GM18526 (cell line): ENCODE results near the gene POLD3.

ENCODE experiments used
- POLR2A ChIP-seq: IDR thresholded peaks from 3 replicates; pipeline ENCODE4 v1.6.1; 2011; ENCODE audit not compliant: insufficient read length; ENCODE audit errors: extremely low read depth

Gene POLD3

GRCh38 chr11:74575999-74576398 lies 16.4 kb upstream of the POLD3 start:
- TF ChIP-seq POLR2A, result no peak

GRCh38 chr11:74577181-74577580 lies 15.2 kb upstream of the POLD3 start:
- TF ChIP-seq POLR2A, result no peak

GRCh38 chr11:74577624-74578396 lies 14.6 kb upstream of the POLD3 start:
- no peak for TF ChIP-seq POLR2A

- TF ChIP-seq POLR2A, result no peak
Observed at GRCh38 chr11:74579577-74580270, 12.7 kb upstream of the POLD3 start.

- no peak for TF ChIP-seq POLR2A
Observed at GRCh38 chr11:74581954-74582547, 10.3 kb upstream of the POLD3 start.

- TF ChIP-seq POLR2A, result no peak
Observed at GRCh38 chr11:74583024-74583624, 9.3 kb upstream of the POLD3 start.

- TF ChIP-seq POLR2A, result no peak
Observed at GRCh38 chr11:74592063-74592440, 330 bp upstream of the POLD3 start.

GRCh38 chr11:74593463-74593862 lies 1.1 kb downstream of the POLD3 start:
- no peak for TF ChIP-seq POLR2A

GRCh38 chr11:74602637-74603556 lies 10.5 kb downstream of the POLD3 start:
- no peak for TF ChIP-seq POLR2A

- TF ChIP-seq POLR2A, result no peak
Observed at GRCh38 chr11:74603845-74604244, 11.5 kb downstream of the POLD3 start.

GRCh38 chr11:74604311-74604710 lies 11.9 kb downstream of the POLD3 start:
- TF ChIP-seq POLR2A, result no peak

- TF ChIP-seq POLR2A, result no peak
Observed at GRCh38 chr11:74605403-74605802, 13.0 kb downstream of the POLD3 start.

- no peak for TF ChIP-seq POLR2A
Observed at GRCh38 chr11:74608431-74608830, 16.0 kb downstream of the POLD3 start.

GRCh38 chr11:74611369-74611861 lies 19.0 kb downstream of the POLD3 start:
- no peak for TF ChIP-seq POLR2A

- TF ChIP-seq POLR2A, result no peak
Observed at GRCh38 chr11:74612877-74613276, 20.5 kb downstream of the POLD3 start.
